Measurements from ENCODE around the gene ZNF516.
A peak's percentile ranks its signal among the peaks of the same experiment; 100 is the strongest.

Gene ZNF516

GRCh38 chr18:76431437-76432273, 63.4 kb downstream of the ZNF516 start:
- in situ Hi-C loops (cut with HindIII; ENCODE audit: low sequenced_read_pairs), result no loop called here
- no peak overlapping the region for H3K4me3 ChIP-seq (ENCODE audit: low read depth, low read length)
- no peak for DNase-seq (ENCODE audit: low read depth, low spot score)
- TF ChIP-seq CTCF (IDR thresholded peaks at IDR 0.05; ENCODE audit: low read depth, low read length), result no peak

- in situ Hi-C loops (cut with HindIII; ENCODE audit: low sequenced_read_pairs), result no loop called here
- no peak for TF ChIP-seq CTCF (IDR thresholded peaks at IDR 0.05; ENCODE audit: low read depth, low read length)
- no peak overlapping the region for H3K4me3 ChIP-seq (ENCODE audit: low read depth, low read length)
- peak; percentile 54 for DNase-seq (ENCODE audit: low read depth, low spot score)
These were observed 64.4 kb downstream of the ZNF516 start for GRCh38 chr18:76430636-76431035.

GRCh38 chr18:76429262-76430126, 65.5 kb downstream of the ZNF516 start:
- DNase-seq (ENCODE audit: low read depth, low spot score), result peak; percentile 66
- no peak for TF ChIP-seq CTCF (IDR thresholded peaks at IDR 0.05; ENCODE audit: low read depth, low read length)
- in situ Hi-C loops (cut with HindIII; ENCODE audit: low sequenced_read_pairs), result no loop called here

GRCh38 chr18:76428396-76429261, 66.4 kb downstream of the ZNF516 start:
- no peak overlapping the region for H3K4me3 ChIP-seq (ENCODE audit: low read depth, low read length)
- no peak for DNase-seq (ENCODE audit: low read depth, low spot score)
- no peak for TF ChIP-seq CTCF (IDR thresholded peaks at IDR 0.05; ENCODE audit: low read depth, low read length)
- in situ Hi-C loops (cut with HindIII; ENCODE audit: low sequenced_read_pairs), result no loop called here

More at GRCh38 chr18:76429262-76430126, 65.5 kb downstream of the ZNF516 start:
- no peak overlapping the region for H3K4me3 ChIP-seq (ENCODE audit: low read depth, low read length)

GRCh38 chr18:76426737-76427305, 68.2 kb downstream of the ZNF516 start:
- no peak overlapping the region for H3K4me3 ChIP-seq (ENCODE audit: low read depth, low read length)
- in situ Hi-C loops (cut with HindIII; ENCODE audit: low sequenced_read_pairs), result no loop called here
- DNase-seq (ENCODE audit: low read depth, low spot score), result no peak
- peak; percentile 91 for TF ChIP-seq CTCF (IDR thresholded peaks at IDR 0.05; ENCODE audit: low read depth, low read length)
